Fibroblast of the aortic adventitia (primary cell): ENCODE measurements around the gene KRI1. TPM values are rescaled to one million over a fixed set of nuclear protein-coding genes. Genes with fewer than 3 reads are reported as not detected.

Source experiments
- DNase-seq: peaks from one replicate; pipeline ENCODE4 v3.0.0-alpha.2; 2010; ENCODE audit warnings: low read depth
- H3K4me3 ChIP-seq: 2 replicates; pipeline ENCODE4 v1.5.1; 2011; ENCODE audit warnings: low read depth, mild to moderate bottlenecking, control low read depth, low read length, moderate library complexity
- CTCF ChIP-seq: IDR thresholded peaks from 2 replicates; pipeline ENCODE4 v1.5.1; 2011; ENCODE audit warnings: mild to moderate bottlenecking, low read length, control low read depth, inconsistent platforms; ENCODE audit not compliant: insufficient read depth
- small RNA-seq: library from RNA; depleted of rRNA; stranded (forward); fragments of <200 nt; gene quantifications from one replicate; pipeline ENCODE3, GENCODE V24; 2012
- total RNA-seq: library from RNA; depleted of rRNA; stranded (reverse); fragments of >200 nt; gene quantifications from 2 replicates; pipeline ENCODE4 v1.2.3, GENCODE V29; 2012; ENCODE audit warnings: low replicate concordance

Gene KRI1
- total RNA-seq, 1 donor = 11.1 TPM

GRCh38 chr19:10514211-10515145 is 51.3 kb downstream of the KRI1 start:
- H3K4me3 ChIP-seq = no peak overlapping the region
- DNase-seq = no peak
- no peak for TF ChIP-seq CTCF

- no peak for TF ChIP-seq CTCF
- H3K4me3 ChIP-seq = no peak overlapping the region
- DNase-seq = no peak
Observed at GRCh38 chr19:10513223-10513622, 52.6 kb downstream of the KRI1 start.

- TF ChIP-seq CTCF = peak; percentile 77
- no peak for DNase-seq
- H3K4me3 ChIP-seq = no peak overlapping the region
Observed at GRCh38 chr19:10510301-10510802, 55.5 kb downstream of the KRI1 start.

GRCh38 chr19:10508707-10509106 is 57.1 kb downstream of the KRI1 start:
- H3K4me3 ChIP-seq = no peak overlapping the region
- DNase-seq = no peak
- no peak for TF ChIP-seq CTCF

GRCh38 chr19:10508036-10508435 is 57.8 kb downstream of the KRI1 start:
- no peak for DNase-seq
- no peak overlapping the region for H3K4me3 ChIP-seq
- TF ChIP-seq CTCF = no peak

GRCh38 chr19:10505583-10506229 is 60.1 kb downstream of the KRI1 start:
- H3K4me3 ChIP-seq = no peak overlapping the region
- peak; percentile 75 for DNase-seq
- TF ChIP-seq CTCF = peak; percentile 89

Small RNA genes lying within 50 kb of the gene (small RNA-seq; reads per million reads assigned to genes)
- gene MIR1238 (not detected), gene RNU7-140P (not detected)

Other genes starting within 250 kb of the KRI1 start
- 15.1 and 97.6 TPM in 2 replicates for gene FDX2, start 250.0 kb downstream of the KRI1 start, total RNA-seq
- 6.5 and 12.0 TPM in 2 replicates for gene RAVER1, start 232.5 kb downstream of the KRI1 start, total RNA-seq
- 1.3 and 8.5 TPM in 2 replicates for gene ICAM3, start 226.4 kb downstream of the KRI1 start, total RNA-seq
- gene TYK2, start 185.4 kb downstream of the KRI1 start, total RNA-seq = 25.7 and 51.5 TPM in 2 replicates
- 60.5 and 151 TPM in 2 replicates for gene CDC37, start 162.5 kb downstream of the KRI1 start, total RNA-seq
- 1.8 and 7.0 TPM in 2 replicates for gene PDE4A, start 145.5 kb downstream of the KRI1 start, total RNA-seq
- 62.5 and 130 TPM in 2 replicates for gene KEAP1, start 62.7 kb downstream of the KRI1 start, total RNA-seq
- gene S1PR5, start 48.6 kb downstream of the KRI1 start, total RNA-seq = 0.27 and 0.41 TPM in 2 replicates
- gene ATG4D, start 22.1 kb downstream of the KRI1 start, total RNA-seq = 6.3 and 11.4 TPM in 2 replicates
- 3.8 and 9.2 TPM in 2 replicates for gene CDKN2D, start 3.0 kb upstream of the KRI1 start, total RNA-seq
- not detected in 2 replicates for gene AP1M2, start 21.3 kb upstream of the KRI1 start, total RNA-seq
- 48.2 and 71.2 TPM in 2 replicates for gene SLC44A2, start 59.5 kb upstream of the KRI1 start, total RNA-seq
- gene ILF3, start 88.3 kb upstream of the KRI1 start, total RNA-seq = 68.3 and 119 TPM in 2 replicates
- gene QTRT1, start 135.4 kb upstream of the KRI1 start, total RNA-seq = 17.7 and 21.1 TPM in 2 replicates
- 44.6 and 83.2 TPM in 2 replicates for gene DNM2, start 152.1 kb upstream of the KRI1 start, total RNA-seq